ENCODE results near the gene TMEM38A. TPM values are rescaled to one million over a fixed set of nuclear protein-coding genes. Genes with fewer than 3 reads are reported as not detected.
"Not testable (repeated sequence)": the region's sequence is repeated elsewhere in the genome, so short reads cannot be mapped to it uniquely, and the experiment has no call there.

The TMEM38A gene
- total RNA-seq, 1 experiment from 2014 or later, result 20.1 TPM

DNA sequence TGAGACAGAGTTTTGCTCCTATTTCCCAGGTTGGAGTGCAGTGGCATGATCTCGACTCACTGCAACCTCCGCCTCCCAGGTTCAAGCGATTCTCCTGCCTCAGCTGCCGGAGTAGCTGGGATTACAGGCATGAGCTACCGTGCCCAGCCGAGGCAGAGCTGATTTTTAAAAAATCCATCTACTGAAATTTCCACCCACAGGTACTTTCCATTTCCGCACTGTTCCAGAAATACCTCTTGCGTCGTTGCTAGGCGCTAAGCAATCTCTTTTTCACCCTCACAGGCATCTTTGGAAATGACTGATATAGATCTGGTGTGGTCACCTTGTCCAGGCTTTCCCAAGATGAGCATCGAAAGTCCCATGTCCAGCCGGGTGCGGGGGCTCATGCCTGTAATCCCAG, 9.4 kb downstream of the TMEM38A start:
- H3K9me3 Mint-ChIP-seq (ENCODE audit: low read depth, unreplicated experiment), result no peaks in the 10 kb centered on the region
- no peaks in the 10 kb centered on the region for H3K27me3 Mint-ChIP-seq (ENCODE audit: unreplicated experiment)
- BruUV-seq (replicated peaks), result no TSS peak
- H3K36me3 Mint-ChIP-seq (ENCODE audit: insufficient read depth, unreplicated experiment), result no peaks in the 10 kb centered on the region
- no peak for DNase-seq
- TF ChIP-seq, protein P1, sequence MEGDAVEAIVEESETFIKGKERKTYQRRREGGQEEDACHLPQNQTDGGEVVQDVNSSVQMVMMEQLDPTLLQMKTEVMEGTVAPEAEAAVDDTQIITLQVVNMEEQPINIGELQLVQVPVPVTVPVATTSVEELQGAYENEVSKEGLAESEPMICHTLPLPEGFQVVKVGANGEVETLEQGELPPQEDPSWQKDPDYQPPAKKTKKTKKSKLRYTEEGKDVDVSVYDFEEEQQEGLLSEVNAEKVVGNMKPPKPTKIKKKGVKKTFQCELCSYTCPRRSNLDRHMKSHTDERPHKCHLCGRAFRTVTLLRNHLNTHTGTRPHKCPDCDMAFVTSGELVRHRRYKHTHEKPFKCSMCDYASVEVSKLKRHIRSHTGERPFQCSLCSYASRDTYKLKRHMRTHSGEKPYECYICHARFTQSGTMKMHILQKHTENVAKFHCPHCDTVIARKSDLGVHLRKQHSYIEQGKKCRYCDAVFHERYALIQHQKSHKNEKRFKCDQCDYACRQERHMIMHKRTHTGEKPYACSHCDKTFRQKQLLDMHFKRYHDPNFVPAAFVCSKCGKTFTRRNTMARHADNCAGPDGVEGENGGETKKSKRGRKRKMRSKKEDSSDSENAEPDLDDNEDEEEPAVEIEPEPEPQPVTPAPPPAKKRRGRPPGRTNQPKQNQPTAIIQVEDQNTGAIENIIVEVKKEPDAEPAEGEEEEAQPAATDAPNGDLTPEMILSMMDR (IDR thresholded peaks at IDR 0.05; ENCODE audit: unreplicated experiment), result no peak
- H3K4me3 Mint-ChIP-seq (ENCODE audit: low read depth, unreplicated experiment), result no peak overlapping the region
- CTCF ChIA-PET, result no interaction called here
- intact Hi-C loops (cut with micrococcal nuclease; ENCODE audit: unreplicated experiment), result no loop called here
- no peaks in the 10 kb centered on the region for H3K4me1 Mint-ChIP-seq (ENCODE audit: low read depth, unreplicated experiment)
- no peak overlapping the region for H3K27ac Mint-ChIP-seq (ENCODE audit: unreplicated experiment)

DNA sequence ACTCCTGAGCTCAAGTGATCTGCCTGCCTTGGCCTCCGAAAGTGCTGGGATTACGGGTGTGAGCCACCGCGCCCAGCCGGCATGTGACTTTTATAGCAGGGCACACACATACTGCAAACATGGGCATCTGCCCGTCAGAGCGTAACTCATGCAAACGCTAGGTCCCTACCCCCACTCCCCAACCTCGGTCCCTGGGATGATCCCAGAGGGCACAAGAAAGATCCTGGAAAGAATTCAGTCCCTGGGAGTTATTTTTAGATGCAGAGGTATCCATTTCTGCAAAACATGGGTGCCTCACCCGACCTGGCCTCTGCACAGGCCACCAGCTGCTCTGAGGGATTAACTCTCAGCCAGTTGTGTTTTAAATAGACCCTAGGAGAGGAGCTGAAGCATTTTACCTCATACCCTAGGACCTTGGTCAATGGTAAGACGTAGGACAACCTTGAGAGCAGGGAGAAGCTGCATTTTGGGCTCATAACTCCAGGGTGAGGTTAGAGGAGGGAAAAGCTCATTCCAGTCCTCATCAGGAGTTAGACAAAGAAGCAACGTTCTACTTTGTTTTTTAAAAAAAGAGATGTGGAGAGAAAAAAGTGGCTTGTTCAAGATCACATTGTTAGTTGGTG, 10.8 kb downstream of the TMEM38A start:
- Mint-ChIP-seq H3K4me3 (ENCODE audit: low read depth, unreplicated experiment) (no peak overlapping the region), H3K27me3 (ENCODE audit: unreplicated experiment) (no peaks in the 10 kb centered on the region), H3K27ac (ENCODE audit: unreplicated experiment) (no peak overlapping the region), H3K4me1 (ENCODE audit: low read depth, unreplicated experiment) (no peaks in the 10 kb centered on the region), H3K36me3 (ENCODE audit: insufficient read depth, unreplicated experiment) (no peaks in the 10 kb centered on the region), H3K9me3 (ENCODE audit: low read depth, unreplicated experiment) (no peaks in the 10 kb centered on the region)
- TF ChIP-seq, protein P1 (IDR thresholded peaks at IDR 0.05; ENCODE audit: unreplicated experiment), result no peak
- BruUV-seq (replicated peaks), result no TSS peak
- intact Hi-C loops (cut with micrococcal nuclease; ENCODE audit: unreplicated experiment), result no loop called here
- no peak for DNase-seq
- CTCF ChIA-PET, result no interaction called here

DNA sequence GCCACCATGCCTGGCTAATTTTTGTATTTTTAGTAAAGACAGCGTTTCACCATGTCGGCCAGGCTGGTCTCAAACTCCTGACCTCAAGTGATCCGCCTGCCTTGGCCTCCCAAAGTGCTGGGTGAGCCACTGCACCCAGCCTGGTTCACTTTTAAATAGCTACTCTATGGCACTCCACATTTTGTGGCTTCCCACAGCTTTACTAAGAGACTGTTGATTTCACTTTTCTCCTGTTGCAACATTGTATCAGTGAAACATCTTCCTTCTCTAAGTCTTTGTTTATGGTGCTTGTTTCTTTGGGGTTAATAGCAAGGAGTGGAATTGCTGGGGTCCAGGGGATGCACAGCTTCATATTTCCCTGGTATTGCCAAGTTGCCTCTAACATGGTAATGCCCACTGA, 12.3 kb downstream of the TMEM38A start:
- no peak overlapping the region for H3K27ac Mint-ChIP-seq (ENCODE audit: unreplicated experiment)
- no peak for DNase-seq
- no TSS peak for BruUV-seq (replicated peaks)
- no peak overlapping the region for H3K4me3 Mint-ChIP-seq (ENCODE audit: low read depth, unreplicated experiment)
- no peaks in the 10 kb centered on the region for H3K4me1 Mint-ChIP-seq (ENCODE audit: low read depth, unreplicated experiment)
- intact Hi-C loops (cut with micrococcal nuclease; ENCODE audit: unreplicated experiment), result no loop called here
- H3K27me3 Mint-ChIP-seq (ENCODE audit: unreplicated experiment), result no peaks in the 10 kb centered on the region
- CTCF ChIA-PET, result no interaction called here
- no peaks in the 10 kb centered on the region for H3K36me3 Mint-ChIP-seq (ENCODE audit: insufficient read depth, unreplicated experiment)
- TF ChIP-seq, protein P1 (IDR thresholded peaks at IDR 0.05; ENCODE audit: unreplicated experiment), result no peak
- H3K9me3 Mint-ChIP-seq (ENCODE audit: low read depth, unreplicated experiment), result no peaks in the 10 kb centered on the region

DNA sequence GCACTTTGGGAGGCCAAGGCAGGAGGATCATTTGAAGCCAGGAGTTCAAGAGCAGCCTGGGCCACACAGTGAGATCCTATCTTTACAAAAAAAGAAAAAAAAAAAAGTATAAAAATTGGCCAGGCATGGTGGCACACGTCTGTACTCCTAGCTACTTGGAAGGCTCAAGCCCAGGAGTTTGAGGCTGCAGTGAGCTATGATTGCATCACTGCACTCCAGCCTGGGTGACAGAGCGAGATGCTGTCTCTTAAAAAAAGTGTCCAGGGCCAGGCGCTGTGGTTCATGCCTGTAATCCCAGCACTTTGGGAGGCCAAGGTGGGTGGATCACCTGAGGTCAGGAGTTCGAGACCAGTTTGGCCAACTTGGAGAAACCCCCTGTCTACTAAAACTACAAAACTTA, 12.9 kb downstream of the TMEM38A start:
- H3K27ac Mint-ChIP-seq (ENCODE audit: unreplicated experiment); H3K4me1 Mint-ChIP-seq (ENCODE audit: low read depth, unreplicated experiment); H3K9me3 Mint-ChIP-seq (ENCODE audit: low read depth, unreplicated experiment); H3K36me3 Mint-ChIP-seq (ENCODE audit: insufficient read depth, unreplicated experiment); H3K4me3 Mint-ChIP-seq (ENCODE audit: low read depth, unreplicated experiment); intact Hi-C loops (cut with micrococcal nuclease; ENCODE audit: unreplicated experiment); BruUV-seq (replicated peaks); CTCF ChIA-PET; DNase-seq; H3K27me3 Mint-ChIP-seq (ENCODE audit: unreplicated experiment): not testable (repeated sequence)

DNA sequence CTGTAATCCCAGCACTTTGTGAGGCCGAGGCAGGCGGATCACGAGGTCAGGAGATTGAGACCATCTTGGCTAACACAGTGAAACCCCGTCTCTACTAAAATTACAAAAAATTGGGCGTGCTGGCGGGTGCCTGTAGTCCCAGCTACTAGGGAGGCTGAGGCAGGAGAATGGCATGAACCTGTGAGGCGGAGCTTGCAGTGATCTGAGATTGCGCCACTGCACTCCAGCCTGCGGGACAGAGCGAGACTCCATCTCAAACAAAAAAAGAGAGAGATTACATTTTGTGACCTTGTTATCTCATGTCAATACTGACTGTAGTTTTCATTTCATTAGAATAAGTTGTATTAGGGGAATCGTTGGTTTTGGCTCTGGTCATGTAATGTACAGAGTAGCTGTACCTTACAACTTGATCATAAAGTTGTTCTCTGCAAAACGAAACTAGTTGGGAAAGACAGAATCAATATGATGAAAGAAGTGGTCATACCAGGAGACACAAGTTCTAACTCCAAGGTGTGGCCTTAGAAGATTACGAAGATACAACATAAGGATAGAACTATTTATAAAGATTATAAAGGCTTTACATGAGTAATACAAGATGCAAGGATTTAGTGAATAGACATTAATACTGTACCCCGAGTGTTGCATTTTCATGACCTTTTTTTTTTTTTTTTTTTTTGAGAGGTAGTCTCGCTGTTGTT, 15.3 kb downstream of the TMEM38A start:
- no TSS peak for BruUV-seq (replicated peaks)
- Mint-ChIP-seq H3K36me3 (ENCODE audit: insufficient read depth, unreplicated experiment) (no peaks in the 10 kb centered on the region), H3K27ac (ENCODE audit: unreplicated experiment) (no peak overlapping the region), H3K4me1 (ENCODE audit: low read depth, unreplicated experiment) (no peaks in the 10 kb centered on the region), H3K4me3 (ENCODE audit: low read depth, unreplicated experiment) (no peak overlapping the region), H3K27me3 (ENCODE audit: unreplicated experiment) (no peaks in the 10 kb centered on the region), H3K9me3 (ENCODE audit: low read depth, unreplicated experiment) (no peaks in the 10 kb centered on the region)
- intact Hi-C loops (cut with micrococcal nuclease; ENCODE audit: unreplicated experiment), result no loop called here
- CTCF ChIA-PET, result interaction anchor here (0.7 kb wide), 1 partner anchor 154 kb away, joined by 4 read pairs; no protein-coding TSS in a partner anchor
- DNase-seq, result no peak
- TF ChIP-seq, protein P1 (IDR thresholded peaks at IDR 0.05; ENCODE audit: unreplicated experiment), result no peak
